H1 (cell line): ENCODE results near the gene SH3RF2. TPM values are rescaled to one million over a fixed set of nuclear protein-coding genes. Genes with fewer than 3 reads are reported as not detected.

Experiments
- CTCF ChIA-PET: fragments of 300-600 bp; sonication (Branson Sonifier 250); formaldehyde crosslinking; loops from one replicate; lab custom pipeline; 2021; ENCODE audit not compliant: partially characterized antibody; lab: Charles Lee
- POLR2A ChIA-PET: fragments of 300-600 bp; sonication (Branson Sonifier 250); formaldehyde crosslinking; loops from one replicate; lab custom pipeline; 2021; ENCODE audit warnings: inconsistent platforms; ENCODE audit not compliant: partially characterized antibody; lab: Charles Lee
- DNase-seq, 2 experiments: peaks; one replicate each; pipeline versions ENCODE4 v3.0.0 to v3.0.0-alpha.2; 2010 to 2022; ENCODE audit warnings: low spot score in 2 of 2, low read depth in 1 of 2, mixed read lengths in 1 of 2
- FAIRE-seq: peaks from 2 replicates; lab custom pipeline; 2011; peaks lifted over from hg19 to GRCh38; lab: Jason Lieb, UNC
- H2AFZ ChIP-seq: 2 replicates; pipeline ENCODE4 v1.8.1; 2012; ENCODE audit warnings: low read length, inconsistent platforms
- H2AK5ac ChIP-seq: 2 replicates; pipeline ENCODE4 v1.6.1; 2013; ENCODE audit warnings: low read depth, low read length
- H2BK120ac ChIP-seq: replicated peaks from 2 replicates; pipeline ENCODE3; 2013; ENCODE audit warnings: low read depth, low read length, inconsistent platforms
- H2BK12ac ChIP-seq: 2 replicates; pipeline ENCODE4 v1.6.1; 2013; ENCODE audit warnings: low read depth, low read length
- H2BK15ac ChIP-seq: 2 replicates; pipeline ENCODE4 v1.6.1; 2013; ENCODE audit warnings: low read length
- H2BK20ac ChIP-seq: 2 replicates; pipeline ENCODE4 v1.6.1; 2013; ENCODE audit warnings: low read length
- H2BK5ac ChIP-seq: 2 replicates; pipeline ENCODE4 v1.6.1; 2013; ENCODE audit warnings: low read depth, low read length
- H3K14ac ChIP-seq: 2 replicates; pipeline ENCODE4 v1.6.1; 2013; ENCODE audit warnings: inconsistent platforms; ENCODE audit not compliant: insufficient read length
- H3K18ac ChIP-seq: 2 replicates; pipeline ENCODE4 v1.6.1; 2013; ENCODE audit warnings: low read length; ENCODE audit errors: extremely low read depth
- H3K23ac ChIP-seq: 2 replicates; pipeline ENCODE4 v1.6.1; 2013; ENCODE audit warnings: inconsistent platforms; ENCODE audit not compliant: insufficient read length
- H3K23me2 ChIP-seq: 2 replicates; pipeline ENCODE4 v1.6.1; 2013; ENCODE audit warnings: low read depth, low read length
- H3K27ac ChIP-seq: 2 replicates; pipeline ENCODE4 v1.6.1; 2011; ENCODE audit warnings: low read depth, low read length, inconsistent platforms
- H3K27me3 ChIP-seq, 4 experiments: replicated peaks in 1 of 4; 1 replicate in 1 of 4; 2 replicates in 3 of 4; pipeline versions ENCODE4 v1.6.1 to v1.8.1; 2011 to 2013; ENCODE audit warnings: low read length in 3 of 4, mild to moderate bottlenecking in 3 of 4, inconsistent platforms in 2 of 4, mixed read lengths in 2 of 4, moderate library complexity in 1 of 4; ENCODE audit not compliant: control insufficient read depth in 3 of 4, insufficient read depth in 3 of 4; ENCODE audit errors: extremely low read depth in 1 of 4
- H3K36me3 ChIP-seq, 4 experiments: 2 replicates each; pipeline versions ENCODE4 v1.6.1 to v1.8.1; 2011 to 2013; ENCODE audit warnings: mild to moderate bottlenecking in 4 of 4, low read length in 3 of 4, moderate library complexity in 2 of 4, control low read depth in 1 of 4, inconsistent platforms in 1 of 4; ENCODE audit not compliant: insufficient read depth in 4 of 4, control insufficient read depth in 2 of 4
- H3K4ac ChIP-seq: replicated peaks from 2 replicates; pipeline ENCODE3; 2013; ENCODE audit warnings: low read length, low read depth, mixed read lengths, inconsistent platforms; ENCODE audit not compliant: insufficient read length
- H3K4me1 ChIP-seq, 4 experiments: replicated peaks in 1 of 4; 1 replicate in 1 of 4; 2 replicates in 3 of 4; pipeline versions ENCODE4 v1.6.1 to v1.8.1; 2011 to 2013; ENCODE audit warnings: low read length in 3 of 4, inconsistent platforms in 2 of 4, mixed read lengths in 1 of 4; ENCODE audit not compliant: insufficient read depth in 4 of 4, control insufficient read depth in 3 of 4
- H3K4me2 ChIP-seq, 2 experiments: 2 replicates each; pipeline versions ENCODE4 v1.6.1 to v1.8.1; 2011 to 2013; ENCODE audit warnings: low read depth in 2 of 2, low read length in 2 of 2, control low read depth in 1 of 2, inconsistent platforms in 1 of 2, mild to moderate bottlenecking in 1 of 2; ENCODE audit not compliant: insufficient read depth in 1 of 2
- H3K4me3 ChIP-seq, 4 experiments: fragments of 200-600, 300-600 bp in 1 of 4; sonication (generic), shearing (Covaris generic), sonication (Bioruptor Twin) in 1 of 4; 2 replicates each; pipeline versions ENCODE4 v1.5.1 to v1.8.1; 2011 to 2016; ENCODE audit warnings: low read length in 4 of 4, low read depth in 3 of 4, control low read depth in 2 of 4, inconsistent platforms in 2 of 4, mild to moderate bottlenecking in 2 of 4, mixed read lengths in 1 of 4, moderate library complexity in 1 of 4; ENCODE audit not compliant: insufficient read depth in 2 of 4; ENCODE audit errors: extremely low read depth in 1 of 4
- H3K56ac ChIP-seq: replicated peaks from 2 replicates; pipeline ENCODE3; 2013; ENCODE audit warnings: low read depth, mild to moderate bottlenecking, mixed read lengths, low read length, inconsistent platforms; ENCODE audit not compliant: insufficient read length
- H3K79me1 ChIP-seq: 2 replicates; pipeline ENCODE4 v1.6.1; 2013; ENCODE audit warnings: low read depth, low read length, control low read depth
- H3K79me2 ChIP-seq, 2 experiments: 2 replicates each; pipeline versions ENCODE4 v1.6.1 to v1.8.1; 2012 to 2013; ENCODE audit warnings: low read length in 2 of 2, mild to moderate bottlenecking in 2 of 2, inconsistent platforms in 1 of 2; ENCODE audit not compliant: insufficient read depth in 2 of 2, control insufficient read depth in 1 of 2
- H3K9ac ChIP-seq, 4 experiments: replicated peaks in 1 of 4; 1 replicate in 1 of 4; 2 replicates in 3 of 4; pipeline versions ENCODE4 v1.6.1 to v1.8.1; 2011 to 2013; ENCODE audit warnings: low read depth in 3 of 4, low read length in 3 of 4, control low read depth in 2 of 4, mild to moderate bottlenecking in 2 of 4, moderate library complexity in 2 of 4, inconsistent platforms in 1 of 4; ENCODE audit errors: extremely low read depth in 1 of 4
- H3K9me3 ChIP-seq, 2 experiments: 2 replicates each; pipeline versions ENCODE4 v1.6.1 to v1.8.1; 2012 to 2013; ENCODE audit warnings: mild to moderate bottlenecking in 2 of 2, moderate library complexity in 2 of 2, control low read depth in 1 of 2, inconsistent platforms in 1 of 2, low read depth in 1 of 2, low read length in 1 of 2, mixed read lengths in 1 of 2; ENCODE audit not compliant: insufficient read depth in 2 of 2
- H4K20me1 ChIP-seq, 2 experiments: replicated peaks in 1 of 2; 2 replicates each; pipeline versions ENCODE3 to v1.8.1; 2011 to 2013; ENCODE audit warnings: inconsistent platforms in 2 of 2, low read length in 2 of 2, mild to moderate bottlenecking in 1 of 2; ENCODE audit not compliant: insufficient read depth in 2 of 2, control insufficient read depth in 1 of 2
- H4K5ac ChIP-seq: 2 replicates; pipeline ENCODE4 v1.6.1; 2013; ENCODE audit warnings: low read length, low read depth, mixed read lengths, inconsistent platforms; ENCODE audit not compliant: insufficient read length
- H4K8ac ChIP-seq: 2 replicates; pipeline ENCODE4 v1.8.0; 2013; ENCODE audit warnings: mild to moderate bottlenecking, moderate library complexity, low read length, inconsistent platforms; ENCODE audit not compliant: insufficient read depth; ENCODE audit errors: extremely low read depth
- H4K91ac ChIP-seq: replicated peaks from 2 replicates; pipeline ENCODE3; 2013; ENCODE audit warnings: low read length, mixed read lengths, inconsistent platforms; ENCODE audit not compliant: insufficient read length
- ASH2L ChIP-seq: fragments of 200-600, 300-600 bp; sonication (generic); IDR thresholded peaks from one replicate; pipeline ENCODE4 v1.7.1; 2017; ENCODE audit warnings: low read length
- GTF2F1 ChIP-seq: IDR thresholded peaks from 2 replicates; pipeline ENCODE4 v1.6.1; 2012; ENCODE audit warnings: low read depth, low read length, improper control_type of control experiment, borderline replicate concordance
- SAP30 ChIP-seq: fragments of 300-600 bp; sonication (generic); IDR thresholded peaks from 2 replicates; pipeline ENCODE4 v1.7.1; 2012; ENCODE audit warnings: low read length, moderate library complexity, mild to moderate bottlenecking, inconsistent platforms; ENCODE audit not compliant: insufficient read depth, insufficient replicate concordance
- WGBS, 2 experiments: shearing (Covaris generic) in 1 of 2; methylation state at CpG; one replicate each; pipeline versions ENCODE4 v1.1.6 to v1.1.7; 2013 to 2015; ENCODE audit warnings: low lambda C conversion rate in 2 of 2, mixed read lengths in 2 of 2, inconsistent platforms in 1 of 2, low coverage in 1 of 2, missing lambda C conversion rate in 1 of 2; ENCODE audit not compliant: insufficient replicate concordance in 2 of 2, insufficient coverage in 1 of 2, insufficient read length in 1 of 2; ENCODE audit errors: extremely low coverage in 1 of 2, missing lambda C conversion rate in 1 of 2; 5-methylcytosine and 5-hydroxymethylcytosine counted together
- polyA plus RNA-seq, 7 experiments: library from polyadenylated mRNA; depleted of rRNA in 3 of 7; stranded (reverse) in 5 of 7; unstranded in 2 of 7; fragments of >200 nt in 5 of 7; fragments of 200-250 nt in 2 of 7; gene quantifications; 1 replicate in 5 of 7; 2 replicates in 1 of 7; 4 replicates in 1 of 7; pipeline versions ENCODE4 v1.2.1 to v1.2.3, GENCODE V29; 2011 to 2013; ENCODE audit warnings: missing spikeins in 2 of 7, mixed read lengths in 2 of 7
- total RNA-seq: library from RNA; stranded (reverse); fragmentation: NEBNext Ultra II Directional; extraction: Animal tissue kit (Norgen Biotek cat#: 25700); gene quantifications from 2 replicates; pipeline ENCODE4 v1.2.1, GENCODE V29; 2021

SH3RF2 gene
- total and polyA plus RNA-seq, 2 of the 8 experiments (the other 6 are each of a cell fraction or from before 2014, with no cell fraction given), result 0.80 to 0.95 TPM

DNA sequence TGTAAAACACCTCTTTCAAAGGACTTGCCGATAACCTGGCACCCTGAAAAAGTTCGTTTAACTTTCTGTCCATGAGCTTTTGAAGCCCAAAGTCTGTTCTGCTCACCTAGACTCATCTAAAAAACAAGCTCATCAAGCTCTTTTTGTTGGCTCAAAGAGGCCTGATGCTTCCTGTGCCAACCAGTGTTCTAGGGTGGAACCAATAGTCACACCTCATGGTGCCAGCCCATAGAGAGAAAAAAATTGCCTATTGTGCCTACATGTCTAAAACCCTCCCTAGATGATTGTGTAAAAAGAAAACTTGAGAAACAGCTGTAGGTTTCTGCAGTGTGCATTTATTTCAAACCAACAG lies 4.7 kb downstream of the SH3RF2 start:
- Histone ChIP-seq H3K79me1 (no peaks in the 10 kb centered on the region), H2BK20ac (no peak overlapping the region), H3K23ac (no peak overlapping the region), H4K20me1 (no peaks in the 10 kb centered on the region), H3K56ac (no peak overlapping the region), H3K27me3 (peaks cover 0 to 5% (median 0%) of the 10 kb centered on the region in 4 experiments; a peak in 2 of 7 replicates), H3K9me3 (no peaks in the 10 kb centered on the region), H3K4me3 (no peak overlapping the region)
- no peak for FAIRE-seq
- WGBS, 2 experiments, result 100% methylated on average over 2 of the region's 2 CpGs; no CpG with 5 or more reads in 1 of the 2 experiments
- POLR2A ChIA-PET, result interaction anchor here (0.6 kb wide), 1 partner anchor 29 kb away, joined by 3 read pairs; no protein-coding TSS in a partner anchor
- TF ChIP-seq ASH2L (no peak), SAP30 (no peak), GTF2F1 (no peak)
- TF ChIP-seq, all 59 proteins: peak for 0
- peaks cover 7 to 17% (median 14%) of the 10 kb centered on the region in 4 experiments for H3K4me1 ChIP-seq
- no peak overlapping the region for H3K4me2 ChIP-seq
- peaks cover 4% of the 10 kb centered on the region; the same call in 1 of the 2 replicates for H3K23me2 ChIP-seq
- no peak overlapping the region for H3K4ac ChIP-seq
- no peak overlapping the region for H2AK5ac ChIP-seq
- H2BK5ac ChIP-seq, result no peak overlapping the region
- no peaks in the 10 kb centered on the region for H3K36me3 ChIP-seq
- no peak overlapping the region for H4K5ac ChIP-seq
- CTCF ChIA-PET, result interaction anchor here (2.2 to 6.2 kb wide), 3 partner anchors 40 to 100 kb away, joined by 6 to 22 read pairs (median 6); no protein-coding TSS in a partner anchor
- no peak overlapping the region for H2BK12ac ChIP-seq
- H2AFZ ChIP-seq, result no peak overlapping the region
- H3K27ac ChIP-seq, result no peak overlapping the region
- H2BK15ac ChIP-seq, result no peak overlapping the region
- no peaks in the 10 kb centered on the region for H3K79me2 ChIP-seq
- no peak overlapping the region for H4K91ac ChIP-seq
- no peak overlapping the region for H3K18ac ChIP-seq
- H4K8ac ChIP-seq, result no peak overlapping the region
- DNase-seq, result no peak
- no peak overlapping the region for H3K9ac ChIP-seq
- no peak overlapping the region for H2BK120ac ChIP-seq
- no peak overlapping the region for H3K14ac ChIP-seq
